ENCODE data around the gene TNFAIP2.

GRCh38 chr14:103105580-103106150 is 17.6 kb upstream of the TNFAIP2 start:
- TF ChIP-seq POLR2A (IDR thresholded peaks at IDR 0.05; ENCODE audit: low read length): no peak
- TF ChIP-seq GATA1 (IDR thresholded peaks at IDR 0.05; ENCODE audit: low read depth, low read length): no peak
